ENCODE results near the gene SDR42E1. TPM values are rescaled to one million over a fixed set of nuclear protein-coding genes. Genes with fewer than 3 reads are reported as not detected.

Gene SDR42E1
- total and polyA plus RNA-seq, 9 of the 15 experiments (the other 6 are each of a cell fraction or from before 2014, with no cell fraction given), result 0.13 to 1.3 (median 0.42) TPM

GRCh38 chr16:82033683-82034300 is 22.5 kb upstream of the SDR42E1 start:
- in situ Hi-C loops (cut with MboI) (no loop called here), intact Hi-C loops (cut with micrococcal nuclease) (no loop called here)
- Histone ChIP-seq H3K9me1 (ENCODE audit: control insufficient read depth, insufficient read depth, low read length) (no peaks in the 10 kb centered on the region), H3K4me2 (ENCODE audit: insufficient read depth, low read length) (no peak overlapping the region), H3K79me2 (ENCODE audit: control insufficient read depth, insufficient read depth, low read length) (no peaks in the 10 kb centered on the region), H3K4me1 (replicated peaks in 1 of 2; ENCODE audit: control insufficient read depth in 2 of 2, insufficient read depth in 2 of 2, low read length in 2 of 2) (no peaks in the 10 kb centered on the region), H3K9ac (ENCODE audit: insufficient read depth in 1 of 2, low read depth in 2 of 2, low read length in 2 of 2) (no peak overlapping the region), H3K9me3 (replicated peaks; ENCODE audit: control insufficient read depth, insufficient read depth, low read depth, low read length) (no peaks in the 10 kb centered on the region), H3K27ac (ENCODE audit: extremely low read depth, low read depth, low read length) (no peak overlapping the region), H3K27me3 (ENCODE audit: control insufficient read depth in 2 of 2, insufficient read depth in 2 of 2, low read length in 2 of 2) (no peaks in the 10 kb centered on the region; a peak in 3 of 5 replicates), H2AFZ (ENCODE audit: low read depth, low read length) (no peak overlapping the region), H3K4me3 (no peak overlapping the region), H4K20me1 (replicated peaks; ENCODE audit: control insufficient read depth, insufficient read depth, low read length) (no peaks in the 10 kb centered on the region), H3K36me3 (ENCODE audit: control insufficient read depth, insufficient read depth, low read length) (no peaks in the 10 kb centered on the region)
- under 1% methylated on average over 8 of the region's 8 CpGs for WGBS (ENCODE audit: insufficient coverage, low coverage, missing lambda C conversion rate)
- ChIA-PET CTCF (ENCODE audit: low intra/inter-chr PET ratio) (interaction anchor here (0.7 kb wide), 1 partner anchor 199 kb away, joined by 3 read pairs; no protein-coding TSS in a partner anchor), POLR2A (no interaction called here)
- FAIRE-seq (no peak), ATAC-seq (no peak), DNase-seq (ENCODE audit: extremely low read depth in 1 of 4, low spot score in 3 of 4) (no peak)
- no peak for TF ChIP-seq NONO (IDR thresholded peaks at IDR 0.05; ENCODE audit: low read depth in 2 of 2, low read length in 1 of 2)
- TF ChIP-seq BRCA1 (IDR thresholded peaks at IDR 0.05), result no peak
- no peak for TF ChIP-seq BRCA1 (CRISPR knock-in tag; IDR thresholded peaks at IDR 0.05)
- TF ChIP-seq GMEB1 (CRISPR knock-in tag; IDR thresholded peaks at IDR 0.05), result no peak
- TF ChIP-seq CHD2 (IDR thresholded peaks at IDR 0.05; ENCODE audit: low read depth, low read length), result no peak
- TF ChIP-seq HDAC1 (IDR thresholded peaks at IDR 0.05), result no peak
- TF ChIP-seq DLX4 (CRISPR knock-in tag; IDR thresholded peaks at IDR 0.05), result no peak
- no peak for TF ChIP-seq E2F3 (CRISPR knock-in tag; IDR thresholded peaks at IDR 0.05)
- no peak for TF ChIP-seq ZNF75A (CRISPR knock-in tag; IDR thresholded peaks at IDR 0.05)
- TF ChIP-seq ZHX1 (conservative IDR thresholded peaks at IDR 0.05; ENCODE audit: low read length), result no peak
- no TSS peak for BruUV-seq (replicated peaks)
